HG02623 (cell line): ENCODE data around the gene AGBL4.

Experiments used
- ATAC-seq: cut with Tn5 transposase; IDR thresholded peaks from one replicate; pipeline ENCODE4 v1.9.1; 2021; ENCODE audit warnings: moderate library complexity; ENCODE audit not compliant: unreplicated experiment

The AGBL4 gene

DNA sequence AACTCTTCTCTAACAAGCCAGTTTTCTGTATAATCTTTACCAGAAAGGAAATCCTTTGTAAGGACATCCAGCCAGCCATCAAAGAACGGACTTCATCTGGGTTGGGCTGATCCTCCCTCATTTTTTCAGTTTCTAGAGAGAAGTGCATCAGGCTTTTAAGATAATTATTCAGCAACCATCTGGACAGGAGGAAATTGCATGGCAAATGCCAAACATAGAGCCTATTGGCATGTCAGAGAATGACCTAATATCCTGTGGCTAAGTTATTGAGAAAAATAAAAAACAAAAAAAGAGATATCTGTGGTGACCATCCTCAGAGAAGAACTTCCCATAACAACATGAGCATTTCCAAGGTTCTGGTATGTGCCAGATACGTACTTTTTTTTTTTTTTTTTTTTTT is 1172.1 kb downstream of the AGBL4 start:
- ATAC-seq = no peak

DNA sequence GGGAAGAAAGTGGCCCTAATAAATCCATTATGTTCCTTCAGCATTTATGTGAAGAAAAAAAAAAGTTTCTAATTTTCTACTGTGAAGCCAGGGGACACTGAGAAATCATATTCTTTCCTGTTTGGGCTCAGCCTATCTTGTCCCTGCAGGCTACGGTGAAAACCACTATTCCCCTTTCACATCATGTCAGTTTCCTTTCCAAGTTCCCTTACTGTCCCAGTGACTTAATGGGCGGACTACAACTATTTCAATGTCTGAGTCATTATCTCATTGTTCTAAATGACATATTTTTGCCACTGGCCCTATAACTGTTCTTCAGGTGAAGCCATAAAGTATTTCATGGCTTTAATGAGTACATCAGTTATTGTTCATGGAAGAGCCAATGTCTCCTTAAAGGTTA is 1175.7 kb downstream of the AGBL4 start:
- ATAC-seq = no peak

DNA sequence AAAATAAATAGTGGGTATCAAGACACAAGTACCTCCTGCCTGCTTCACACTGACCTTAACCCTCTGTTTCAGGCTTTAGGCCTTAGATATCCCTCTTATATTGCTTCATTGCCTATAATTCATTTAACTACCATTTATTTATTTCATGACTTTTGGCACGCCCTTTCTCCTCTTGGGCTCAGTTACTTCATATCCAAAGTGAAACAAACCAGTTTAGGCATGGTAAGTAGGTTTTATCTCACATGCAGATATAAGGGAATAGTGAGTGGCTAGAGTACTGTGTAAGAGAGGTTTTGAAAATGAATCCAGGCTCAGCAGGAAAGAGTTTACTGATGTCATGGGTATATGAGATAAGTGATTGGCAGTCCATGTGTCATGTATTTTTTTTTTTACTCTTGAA is 1177.3 kb downstream of the AGBL4 start:
- no peak for ATAC-seq

DNA sequence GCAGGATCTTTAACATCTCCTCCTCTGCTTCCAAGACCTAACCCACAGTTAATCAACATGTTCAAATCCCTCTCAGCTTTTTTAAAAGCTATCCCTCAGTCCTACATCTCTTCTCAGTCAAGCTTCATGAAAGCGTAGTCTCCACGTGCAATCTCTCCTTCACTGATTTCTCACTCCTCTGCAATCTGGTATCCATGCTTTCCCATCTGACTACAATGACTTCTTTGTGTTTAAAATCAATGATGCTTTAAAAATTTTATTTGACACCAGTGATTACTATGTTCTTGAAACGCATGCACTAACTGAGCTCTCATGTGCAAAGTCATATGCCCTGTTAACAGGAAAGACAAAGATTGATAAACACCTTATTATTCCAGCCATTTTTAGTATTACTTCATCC is 1179.6 kb downstream of the AGBL4 start:
- ATAC-seq = no peak

DNA sequence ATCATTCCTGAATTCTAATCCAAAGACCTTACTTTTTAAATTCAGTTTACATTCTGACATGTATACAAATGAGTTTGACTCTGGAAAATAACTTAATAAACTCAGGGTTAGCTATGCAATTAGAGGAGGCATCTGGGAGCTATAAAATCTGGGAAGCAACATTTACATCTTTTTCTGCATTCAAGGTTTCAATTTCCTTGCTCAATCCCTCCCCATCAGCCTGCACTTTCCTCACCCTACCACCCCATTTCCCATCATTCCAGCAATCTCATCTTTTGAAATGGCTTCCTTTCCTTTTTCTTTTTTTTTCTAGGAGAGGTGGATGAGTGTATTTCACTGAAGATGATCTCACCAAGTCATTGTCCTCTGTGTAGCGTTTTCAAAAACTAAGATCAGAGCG is 1181.8 kb downstream of the AGBL4 start:
- no peak for ATAC-seq

DNA sequence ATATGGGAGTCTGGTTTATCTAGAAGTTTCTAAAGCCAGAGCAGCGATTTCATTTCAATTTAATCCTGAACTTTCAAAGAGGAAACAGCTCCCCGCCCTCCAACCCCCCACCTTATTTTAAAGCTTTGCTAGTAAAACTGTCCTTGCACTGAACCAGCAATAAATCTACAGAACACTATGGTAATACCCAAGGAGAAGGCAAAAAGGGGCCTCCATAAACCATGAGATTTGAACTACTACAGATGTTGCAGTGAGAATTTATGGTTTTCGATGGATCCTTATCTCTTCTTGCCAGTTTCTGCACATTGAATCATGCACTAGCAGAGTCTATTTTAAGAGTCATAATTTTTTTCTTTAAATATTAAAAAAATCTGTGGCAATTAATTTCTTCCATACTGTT is 1182.3 kb downstream of the AGBL4 start:
- ATAC-seq = no peak

DNA sequence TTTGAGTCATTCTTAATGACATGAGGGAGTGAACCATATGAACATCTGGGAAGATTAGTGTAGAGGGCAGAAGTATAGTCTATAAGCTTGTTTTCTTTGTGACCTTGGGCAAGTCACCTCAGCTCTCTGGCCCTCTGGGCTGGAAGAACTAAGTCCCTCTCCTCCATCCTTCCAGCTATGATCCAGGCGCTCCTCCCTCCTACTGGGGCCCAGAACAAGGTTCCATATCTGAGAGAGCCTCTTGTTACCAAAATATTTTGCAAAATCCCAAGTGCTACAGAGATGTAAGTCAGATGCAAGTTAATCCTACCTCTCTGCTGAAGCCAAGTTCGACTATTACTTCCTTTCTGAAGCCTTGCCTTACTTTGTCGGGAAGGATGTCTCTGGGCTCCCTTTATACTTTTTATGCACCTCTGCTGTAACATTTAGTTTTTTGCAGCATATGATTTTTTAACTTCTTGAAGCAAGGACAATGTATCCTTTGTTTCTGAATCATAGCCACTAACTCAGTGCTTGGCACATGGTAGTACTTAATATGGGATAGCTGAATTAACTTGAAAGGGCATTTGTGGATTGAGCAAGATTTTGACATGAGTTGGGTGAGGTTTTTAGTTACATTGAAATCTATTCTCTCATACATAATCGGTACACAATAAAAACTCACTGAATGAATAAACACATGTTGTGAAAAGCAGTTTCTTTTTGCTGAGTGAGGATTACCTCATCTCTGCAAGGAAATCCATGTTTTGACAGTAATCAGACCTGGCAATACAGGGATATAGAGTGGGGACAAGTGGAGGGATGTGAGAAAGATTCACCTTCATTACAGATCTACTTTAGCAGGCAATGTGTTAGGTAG is 1192.4 kb downstream of the AGBL4 start:
- ATAC-seq = no peak

DNA sequence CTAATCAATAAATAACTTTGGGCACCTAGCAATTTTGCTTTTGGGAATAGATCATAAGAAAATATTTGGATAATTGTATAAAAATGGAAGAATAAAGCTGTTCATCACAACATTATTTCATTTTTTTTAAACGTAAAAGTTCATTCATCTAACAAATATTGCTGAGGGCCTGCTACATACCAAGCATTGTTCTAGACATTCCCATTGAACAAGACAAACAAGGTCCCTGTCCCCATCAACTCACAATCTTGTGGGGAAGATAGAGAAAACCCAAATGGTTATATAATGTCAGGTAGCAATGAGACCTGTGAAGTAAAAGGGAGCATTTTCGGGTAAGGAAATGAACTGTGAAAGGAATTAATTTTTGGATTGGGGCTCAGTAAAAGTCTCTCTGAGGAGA is 1193.0 kb downstream of the AGBL4 start:
- ATAC-seq = no peak

DNA sequence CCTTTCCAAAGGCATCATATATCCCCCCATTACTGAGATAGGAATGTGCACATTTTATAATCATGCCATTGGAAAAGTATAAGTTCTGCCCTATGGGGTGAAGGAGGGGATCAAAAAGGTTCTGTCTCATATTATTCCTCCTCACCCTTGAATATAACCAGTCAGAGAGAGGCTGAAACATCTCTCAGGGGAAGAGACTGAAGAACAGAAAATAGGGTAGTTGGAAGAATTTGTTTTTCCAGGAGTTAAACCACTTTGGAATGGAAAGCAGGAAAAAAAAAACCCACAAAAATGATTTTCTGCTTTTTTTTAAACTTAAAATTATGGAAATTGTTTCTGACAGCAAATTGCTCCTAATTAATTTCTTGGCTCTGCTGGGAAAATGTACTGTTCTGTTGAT is 1194.3 kb downstream of the AGBL4 start:
- no peak for ATAC-seq

DNA sequence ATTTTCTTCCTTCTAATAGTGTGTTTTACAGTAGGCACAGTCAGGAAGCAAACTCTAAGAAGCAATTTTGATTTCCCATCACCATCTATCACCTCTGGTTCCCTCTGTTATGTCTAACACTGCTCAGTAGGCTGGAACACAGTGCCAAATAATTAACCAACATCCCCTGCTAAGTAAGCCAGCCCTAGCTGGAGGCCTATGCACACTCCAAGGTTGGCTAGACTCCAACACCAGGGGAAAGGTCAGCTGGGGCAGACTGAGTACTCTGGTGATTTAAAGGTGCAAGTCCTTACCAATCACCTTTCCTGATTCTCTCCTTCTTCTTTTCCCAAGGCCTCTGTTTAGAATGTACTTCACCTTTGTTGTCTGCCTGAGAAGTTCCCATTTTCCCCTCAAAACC is 1200.6 kb downstream of the AGBL4 start:
- ATAC-seq = no peak

DNA sequence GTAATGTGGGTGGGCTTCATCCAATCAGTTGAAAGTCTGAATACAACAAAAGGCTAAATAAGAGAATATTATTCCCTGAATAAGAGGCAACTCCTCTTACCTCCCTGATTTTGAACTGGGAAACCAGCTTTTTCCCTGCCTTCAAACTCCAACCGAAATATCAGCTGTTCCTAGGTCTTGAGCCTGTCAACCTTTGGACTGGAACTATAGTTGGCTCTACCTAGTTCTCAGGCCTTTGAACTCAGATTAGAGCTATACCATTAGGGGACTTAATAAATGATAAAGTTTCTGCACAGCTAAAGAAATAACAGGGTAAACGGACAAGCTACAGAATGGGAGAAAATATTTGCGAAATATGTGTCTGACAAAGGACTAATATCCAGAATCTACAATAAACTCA is 1203.3 kb downstream of the AGBL4 start:
- ATAC-seq = no peak

DNA sequence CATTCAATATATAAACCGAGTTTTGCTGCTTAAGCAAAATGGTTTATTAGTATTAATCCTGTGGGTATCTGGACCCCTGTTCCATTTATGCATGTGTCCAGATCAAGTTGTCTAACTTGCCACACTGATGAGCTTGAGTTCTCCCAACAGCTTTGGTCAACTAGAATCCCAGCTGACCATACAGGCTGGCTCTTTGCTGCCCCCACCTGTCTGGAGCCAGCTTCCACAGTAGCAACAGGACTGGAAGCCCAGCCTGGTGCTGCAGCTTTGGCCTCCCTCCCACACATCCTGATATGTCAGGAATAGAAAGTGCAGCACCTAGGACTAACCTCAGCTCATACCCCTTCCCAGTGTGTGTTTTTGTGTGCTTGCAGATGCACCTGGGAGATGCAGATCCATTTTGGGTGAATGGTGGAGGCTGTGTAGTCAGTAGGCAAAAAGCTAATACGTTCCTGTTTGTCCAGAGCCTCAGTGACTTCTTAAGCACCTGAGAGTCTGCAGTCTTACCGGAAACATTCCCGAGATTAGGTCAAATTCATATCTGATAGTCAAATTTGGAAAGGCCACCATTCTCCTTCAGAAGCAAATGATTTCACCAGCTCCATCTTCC is 1206.1 kb downstream of the AGBL4 start:
- ATAC-seq = peak; percentile 88

DNA sequence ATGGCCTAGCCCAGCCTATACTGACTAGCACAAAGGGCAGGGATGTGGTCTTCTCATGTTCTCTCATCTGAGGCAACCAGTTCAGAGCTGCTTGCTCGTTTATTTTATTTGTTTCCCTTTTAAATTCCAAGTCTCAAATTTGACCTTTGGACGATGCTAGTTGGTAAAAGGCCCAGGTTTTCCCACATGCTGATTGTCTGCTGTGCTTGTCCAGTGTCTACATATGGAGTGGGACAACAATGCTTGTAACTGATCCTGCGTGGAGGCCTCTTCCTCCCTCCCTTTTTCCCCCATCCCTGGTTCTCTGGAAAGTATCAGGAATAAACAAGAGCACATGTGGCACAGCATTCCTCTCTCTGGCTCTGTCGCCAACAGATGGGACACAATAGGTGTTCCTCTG is 1213.0 kb downstream of the AGBL4 start:
- ATAC-seq = no peak

DNA sequence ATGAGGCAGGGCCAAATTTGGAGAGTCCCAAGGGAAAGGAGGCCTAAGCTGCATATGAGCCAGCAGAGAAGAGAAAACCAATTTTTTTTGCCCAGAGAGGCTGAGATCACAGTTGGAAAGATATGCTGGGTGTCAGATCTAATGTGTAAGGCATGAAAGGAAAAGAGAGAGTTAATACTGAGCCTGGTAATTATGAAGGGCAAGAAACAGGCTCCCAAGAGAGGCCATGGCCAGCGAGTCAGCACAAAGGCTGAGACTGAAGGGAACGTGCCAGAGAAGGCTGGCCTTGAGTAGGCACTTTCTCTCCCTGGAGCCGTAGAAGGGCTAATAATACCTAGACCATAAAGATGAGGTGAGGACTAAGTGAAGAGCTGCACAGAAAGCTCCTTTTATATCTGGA is 1215.3 kb downstream of the AGBL4 start:
- ATAC-seq = no peak

DNA sequence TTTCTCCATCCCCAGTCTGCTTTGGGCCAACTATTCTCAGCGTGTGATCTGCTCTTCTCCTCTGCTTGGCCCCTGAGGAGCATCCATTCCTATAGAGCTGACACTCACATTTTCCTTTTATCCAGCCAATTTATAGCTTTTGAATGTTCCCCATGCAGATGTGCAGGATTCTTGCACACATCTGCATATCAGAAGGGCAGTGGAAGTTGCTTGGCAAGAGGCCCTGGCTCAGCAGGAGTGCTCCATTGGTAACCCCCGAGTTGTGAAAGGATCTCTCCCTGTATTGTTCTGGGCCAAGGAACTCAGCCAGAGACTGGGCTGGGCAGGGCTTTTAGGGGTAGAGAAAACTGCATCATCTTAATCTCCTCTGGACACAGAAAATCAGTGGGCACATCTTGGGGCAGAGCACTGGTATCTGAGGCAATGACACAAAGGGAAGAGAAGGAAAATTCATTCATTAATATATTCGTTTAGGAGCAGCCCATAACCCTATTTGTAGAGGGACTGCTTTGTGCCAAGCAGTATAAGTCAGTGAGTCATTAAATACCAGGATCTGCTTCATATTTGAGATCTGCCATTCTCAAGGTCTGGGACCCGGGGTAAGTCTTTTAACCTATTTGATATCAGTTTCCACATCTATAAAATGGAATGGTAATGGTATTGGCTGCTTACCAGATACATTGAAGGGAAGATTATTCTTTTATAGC is 1216.0 kb downstream of the AGBL4 start:
- no peak for ATAC-seq

DNA sequence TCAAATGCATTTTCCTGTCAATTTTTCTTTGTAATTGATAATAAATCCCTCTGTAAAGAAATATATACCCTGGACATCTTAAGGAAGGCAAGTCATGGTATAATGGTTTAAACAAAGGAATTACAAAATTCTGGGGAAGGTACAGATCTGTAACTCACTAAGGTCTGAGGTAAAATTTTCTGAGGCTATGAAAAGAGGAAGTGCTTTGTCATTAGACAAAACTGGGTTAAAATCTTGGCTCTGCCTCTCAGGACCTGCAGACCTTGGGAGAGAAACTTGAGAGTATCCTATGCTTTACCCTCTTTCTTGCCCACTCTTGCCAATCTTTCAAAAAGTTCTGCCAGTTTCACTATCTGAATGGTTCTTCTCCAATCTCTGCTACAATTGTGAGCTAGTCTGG is 1220.3 kb downstream of the AGBL4 start:
- ATAC-seq = no peak

DNA sequence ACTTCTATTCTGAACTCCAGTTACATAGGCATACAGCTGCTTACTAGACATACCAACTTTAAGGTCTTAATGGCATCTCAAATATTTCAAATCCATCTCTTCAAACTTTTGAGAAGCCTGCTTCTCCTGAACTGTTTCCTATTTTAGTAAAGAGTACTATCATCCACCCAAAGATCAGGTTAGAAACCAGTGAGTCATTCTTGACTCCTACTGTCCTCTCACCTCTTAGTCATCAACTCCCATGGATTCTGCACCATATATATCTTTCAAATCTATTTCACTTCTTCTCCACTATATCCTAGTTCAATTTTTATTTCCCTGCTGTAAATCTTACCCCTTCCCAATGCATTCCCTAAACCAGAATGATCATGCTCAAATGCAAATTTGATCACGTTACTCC is 1228.9 kb downstream of the AGBL4 start:
- no peak for ATAC-seq

DNA sequence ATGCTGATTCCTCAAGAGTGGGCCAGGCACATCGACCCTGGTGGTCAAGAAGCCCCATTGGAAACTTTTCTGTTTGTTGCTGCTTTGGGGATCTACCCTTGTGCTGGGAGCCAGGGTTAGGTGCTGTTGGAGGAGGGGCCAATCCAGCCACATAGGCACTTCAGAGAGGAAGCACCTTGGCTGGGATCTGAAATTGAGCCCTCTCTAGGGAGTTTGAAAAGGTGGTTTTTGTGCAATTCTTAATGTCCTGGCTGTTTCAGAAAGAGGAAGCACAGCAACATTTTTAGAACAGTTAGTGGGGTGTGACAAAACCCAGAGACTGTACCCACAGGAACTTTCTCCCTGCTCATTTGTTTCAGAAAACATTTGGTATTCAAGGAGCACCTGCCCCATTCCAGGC is 1229.9 kb downstream of the AGBL4 start:
- peak; percentile 82 for ATAC-seq

DNA sequence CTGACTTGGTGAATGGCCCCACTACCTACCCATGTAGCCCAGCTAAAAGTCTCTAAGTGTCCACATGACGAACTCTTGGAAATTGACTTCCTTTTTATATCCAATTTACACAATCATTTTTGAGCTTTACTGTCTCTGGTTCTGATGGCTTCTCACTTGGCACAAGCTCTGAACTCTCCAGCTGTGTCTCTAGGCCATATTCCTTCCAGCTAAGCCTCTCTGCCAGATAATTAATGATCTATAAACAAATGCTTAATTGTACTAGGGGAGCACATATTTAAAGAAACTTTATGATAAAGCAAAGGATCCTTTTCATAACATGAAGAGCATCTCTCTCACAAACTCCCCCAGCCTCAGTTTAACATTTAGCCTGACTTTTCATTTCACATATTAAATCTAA is 1230.8 kb downstream of the AGBL4 start:
- no peak for ATAC-seq

DNA sequence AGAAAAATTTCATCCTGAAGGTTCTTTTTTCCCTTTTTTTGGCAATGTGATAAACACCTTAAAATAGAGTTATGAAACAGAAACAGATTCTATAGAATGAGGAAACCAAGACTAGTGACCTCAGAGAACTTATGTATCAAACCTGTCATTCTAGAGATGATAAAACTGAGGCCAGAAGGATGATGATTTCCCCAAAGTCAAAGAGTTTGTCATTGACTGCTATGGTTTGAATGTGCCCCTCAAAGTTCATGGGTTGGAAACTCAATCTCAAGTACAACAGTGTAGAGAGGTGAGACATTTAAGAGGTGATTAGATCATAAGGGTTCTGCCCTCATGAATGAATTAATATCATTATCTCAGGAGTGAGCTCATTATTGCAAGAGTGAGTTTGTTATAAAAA is 1233.4 kb downstream of the AGBL4 start:
- peak; percentile 36 for ATAC-seq

DNA sequence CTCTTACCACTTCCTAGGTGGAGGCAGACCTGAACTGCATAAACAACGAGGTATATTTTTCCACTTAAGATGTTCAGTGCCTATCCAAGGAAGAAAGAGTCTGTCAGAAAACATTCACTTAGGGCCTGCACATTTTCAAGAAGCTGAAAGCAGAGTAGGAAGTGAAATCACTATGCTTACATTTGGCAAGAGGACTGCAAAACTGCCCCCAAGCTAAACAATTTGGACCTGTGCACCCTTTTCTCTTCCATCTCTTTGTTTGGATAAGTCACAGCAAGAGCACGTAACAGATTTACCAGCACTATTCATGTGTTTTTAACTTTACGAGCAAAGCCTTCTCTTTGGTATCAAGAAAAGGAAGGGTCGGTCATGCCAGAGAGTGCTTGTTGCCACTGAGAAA is 1233.9 kb downstream of the AGBL4 start:
- ATAC-seq = peak; percentile 13

DNA sequence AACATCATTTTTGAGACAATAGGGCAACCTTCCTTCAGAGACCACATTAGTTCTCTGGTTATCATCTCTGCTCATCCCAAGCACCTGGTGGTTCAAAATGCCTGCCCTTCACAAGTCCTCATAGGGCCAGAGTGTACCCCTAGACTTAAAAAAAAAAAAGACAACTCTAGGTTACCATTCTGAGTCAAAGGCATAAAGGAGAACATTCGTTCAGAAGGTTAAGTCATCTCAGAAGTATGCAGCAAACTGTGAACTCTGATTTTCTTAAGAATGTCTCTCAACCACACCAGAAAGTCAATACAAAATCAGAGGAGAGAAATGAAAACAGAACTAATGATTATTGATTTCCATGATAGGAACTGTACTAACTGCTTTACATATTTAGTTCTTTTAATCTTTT is 1237.9 kb downstream of the AGBL4 start:
- ATAC-seq = no peak
